HepG2 (cell line): ENCODE data around the gene NOL12. TPM values are rescaled to one million over a fixed set of nuclear protein-coding genes. Genes with fewer than 3 reads are reported as not detected.
A peak's percentile ranks its signal among the peaks of the same experiment; 100 is the strongest.

Source experiments
- CEBPG ChIP-seq: IDR thresholded peaks from 2 replicates; pipeline ENCODE4 v1.6.1; 2016
- CREM ChIP-seq, 2 experiments: sonication (generic) in 1 of 2; formaldehyde crosslinking in 1 of 2; IDR thresholded peaks; 2 replicates each; pipeline versions ENCODE4 v1.4.0 to v1.6.1; 2016 to 2020; ENCODE audit warnings: antibody characterized with exemption in 1 of 2, mild to moderate bottlenecking in 1 of 2, missing genetic modification reagents in 1 of 2
- CSRNP2 ChIP-seq: sonication (generic); formaldehyde crosslinking; conservative IDR thresholded peaks from 2 replicates; pipeline ENCODE4 v1.8.0; 2022; ENCODE audit warnings: low read depth, missing genetic modification reagents
- EEA1 ChIP-seq: sonication (generic); formaldehyde crosslinking; IDR thresholded peaks from 2 replicates; pipeline ENCODE4 v1.5.1; 2020; ENCODE audit warnings: mild to moderate bottlenecking, missing genetic modification reagents, borderline replicate concordance
- ESRRA ChIP-seq: sonication (generic); formaldehyde crosslinking; IDR thresholded peaks from 2 replicates; pipeline ENCODE4 v1.5.1; 2020; ENCODE audit warnings: mild to moderate bottlenecking, low read depth, missing genetic modification reagents
- HCFC1 ChIP-seq: fragments of 150-350 bp; IDR thresholded peaks from 2 replicates; pipeline ENCODE4 v1.6.1; 2014; ENCODE audit warnings: low read depth, low read length
- HNRNPL ChIP-seq: fragments of 200-400 bp; formaldehyde crosslinking; IDR thresholded peaks from 2 replicates; pipeline ENCODE4 v1.6.1; 2017; ENCODE audit warnings: mild to moderate bottlenecking, low read depth, low read length
- SMAD3 ChIP-seq: sonication (generic); formaldehyde crosslinking; IDR thresholded peaks from 2 replicates; pipeline ENCODE4 v1.4.0; 2020; ENCODE audit warnings: missing genetic modification reagents
- TFE3 ChIP-seq: IDR thresholded peaks from 2 replicates; pipeline ENCODE4 v1.6.1; 2016
- THRA ChIP-seq: sonication (generic); formaldehyde crosslinking; IDR thresholded peaks from 2 replicates; pipeline ENCODE4 v1.4.0; 2020; ENCODE audit warnings: missing genetic modification reagents, borderline replicate concordance
- ZKSCAN5 ChIP-seq: sonication (generic); formaldehyde crosslinking; IDR thresholded peaks from 2 replicates; pipeline ENCODE4 v1.5.1; 2020; ENCODE audit warnings: mild to moderate bottlenecking, missing genetic modification reagents
- ZNF263 ChIP-seq: sonication (generic); formaldehyde crosslinking; IDR thresholded peaks from 2 replicates; pipeline ENCODE4 v1.4.0; 2020; ENCODE audit warnings: missing genetic modification reagents
- ZNF446 ChIP-seq: sonication (generic); formaldehyde crosslinking; IDR thresholded peaks from 2 replicates; pipeline ENCODE4 v1.5.0; 2020; ENCODE audit warnings: mild to moderate bottlenecking, missing genetic modification reagents
- ZNF546 ChIP-seq: sonication (generic); formaldehyde crosslinking; conservative IDR thresholded peaks from 2 replicates; pipeline ENCODE4 v1.8.1; 2023; ENCODE audit warnings: mild to moderate bottlenecking, missing genetic modification reagents
- ZNF574 ChIP-seq: sonication (generic); formaldehyde crosslinking; IDR thresholded peaks from 2 replicates; pipeline ENCODE4 v1.4.0; 2020; ENCODE audit warnings: missing genetic modification reagents
- ZNF772 ChIP-seq: sonication (generic); formaldehyde crosslinking; IDR thresholded peaks from 2 replicates; pipeline ENCODE4 v1.5.0; 2020; ENCODE audit warnings: mild to moderate bottlenecking, missing genetic modification reagents
- ZNF891 ChIP-seq: sonication (generic); formaldehyde crosslinking; IDR thresholded peaks from 2 replicates; pipeline ENCODE4 v1.5.0; 2020; ENCODE audit warnings: mild to moderate bottlenecking, missing genetic modification reagents
- ZSCAN21 ChIP-seq: sonication (generic); formaldehyde crosslinking; IDR thresholded peaks from 2 replicates; pipeline ENCODE4 v1.8.0; 2022; ENCODE audit warnings: mild to moderate bottlenecking, missing genetic modification reagents, moderate library complexity, borderline replicate concordance
- ZUFSP ChIP-seq: sonication (generic); formaldehyde crosslinking; IDR thresholded peaks from 2 replicates; pipeline ENCODE4 v1.9.0; 2021; ENCODE audit warnings: missing genetic modification reagents, mild to moderate bottlenecking, borderline replicate concordance
- polyA plus RNA-seq, 8 experiments: library from polyadenylated mRNA; depleted of rRNA in 3 of 8; stranded (reverse) in 7 of 8; unstranded in 1 of 8; fragments of >200 nt; fragmentation: Illumina TruSeq in 4 of 8; extraction: Trizol in 4 of 8; gene quantifications; 2 replicates each; pipeline versions ENCODE4 v1.2.1 to v1.2.3, GENCODE V29; 2011 to 2016; ENCODE audit warnings: low read depth in 4 of 8, missing spikeins in 1 of 8, mixed read lengths in 1 of 8; ENCODE audit not compliant: insufficient read depth in 1 of 8
- total RNA-seq, 5 experiments: library from RNA; depleted of rRNA; stranded (reverse); fragments of >200 nt; fragmentation: Illumina TruSeq; extraction: Trizol; gene quantifications; 2 replicates each; pipeline ENCODE4 v1.2.3, GENCODE V29; 2016; ENCODE audit warnings: low read depth in 1 of 5

NOL12 gene
- total and polyA plus RNA-seq, 2 of the 13 experiments (the other 11 are each of a cell fraction or from before 2014, with no cell fraction given), result 14.3 to 31.4 TPM

GRCh38 chr22:37659066-37659896 is 26.9 kb upstream of the NOL12 start (continued):
- TF ChIP-seq ZNF772 (no peak; the same call in 1 of the 2 replicates), ZNF891 (CRISPR knock-in tag) (no peak), CSRNP2 (no peak), ESRRA (peak; percentile 78; the same call in 1 of the 2 replicates), THRA (CRISPR knock-in tag) (peak; percentile 54; the same call in 1 of the 2 replicates), ZNF574 (CRISPR knock-in tag) (peak; percentile 75), HNRNPL (0 out of 2 replicates have a peak, but pooled peaks have one; percentile 50), HCFC1 (no peak), CREM (IDR thresholded peaks at IDR 0.05) (peak; percentile 68), CREM (CRISPR knock-in tag; IDR thresholded peaks at IDR 0.05) (no peak), ZNF263 (no peak), CEBPG (CRISPR knock-in tag) (peak; percentile 74), ZNF546 (CRISPR knock-in tag) (0 out of 2 replicates have a peak, but pooled peaks have one; percentile 39), ZKSCAN5 (no peak), EEA1 (peak; percentile 17; the same call in 1 of the 2 replicates), TFE3 (CRISPR knock-in tag) (no peak), ZNF446 (CRISPR knock-in tag) (no peak), ZUFSP (CRISPR knock-in tag) (no peak), ZSCAN21 (CRISPR knock-in tag) (peak; percentile 15; the same call in 1 of the 2 replicates), SMAD3 (CRISPR knock-in tag) (0 out of 2 replicates have a peak, but pooled peaks have one; percentile 52)
